Measurements from ENCODE around the gene EGFR.

DNA sequence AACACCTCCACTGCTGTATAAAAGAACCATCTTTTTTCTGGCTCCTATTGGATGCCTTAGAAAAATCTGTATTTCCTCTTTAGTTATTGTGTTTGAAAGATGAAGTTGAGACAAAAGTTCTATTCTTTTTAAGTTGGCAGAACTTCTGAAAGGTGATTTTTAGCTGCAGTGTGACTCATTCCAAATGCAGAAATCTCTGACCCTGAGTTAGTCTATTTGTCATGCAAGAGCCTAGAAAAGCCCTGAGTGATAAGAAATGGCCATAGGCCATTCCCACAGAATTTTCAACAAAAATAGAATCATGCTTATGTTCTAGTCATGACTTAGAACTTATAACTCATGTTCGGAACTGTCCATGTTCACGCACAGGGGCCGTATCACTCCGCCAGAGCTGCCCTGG is 89.1 kb downstream of the EGFR start:
- TF ChIP-seq GLIS3 (CRISPR knock-in tag; IDR thresholded peaks at IDR 0.05) (no peak), TCF4 (CRISPR knock-in tag; IDR thresholded peaks at IDR 0.05; ENCODE audit: borderline replicate concordance) (no peak), ZNF565 (CRISPR knock-in tag; conservative IDR thresholded peaks at IDR 0.05; ENCODE audit: low read depth) (no peak)
- TF ChIP-seq, protein P1, sequence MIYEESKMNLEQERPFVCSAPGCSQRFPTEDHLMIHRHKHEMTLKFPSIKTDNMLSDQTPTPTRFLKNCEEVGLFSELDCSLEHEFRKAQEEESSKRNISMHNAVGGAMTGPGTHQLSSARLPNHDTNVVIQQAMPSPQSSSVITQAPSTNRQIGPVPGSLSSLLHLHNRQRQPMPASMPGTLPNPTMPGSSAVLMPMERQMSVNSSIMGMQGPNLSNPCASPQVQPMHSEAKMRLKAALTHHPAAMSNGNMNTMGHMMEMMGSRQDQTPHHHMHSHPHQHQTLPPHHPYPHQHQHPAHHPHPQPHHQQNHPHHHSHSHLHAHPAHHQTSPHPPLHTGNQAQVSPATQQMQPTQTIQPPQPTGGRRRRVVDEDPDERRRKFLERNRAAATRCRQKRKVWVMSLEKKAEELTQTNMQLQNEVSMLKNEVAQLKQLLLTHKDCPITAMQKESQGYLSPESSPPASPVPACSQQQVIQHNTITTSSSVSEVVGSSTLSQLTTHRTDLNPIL (CRISPR knock-in tag; IDR thresholded peaks at IDR 0.05; ENCODE audit: low read depth): no peak

Data from SK-N-SH treated with all-trans-retinoic acid at 6 μM for 48 hours (cell line).